GM18505 (cell line): ENCODE results near the gene STK26.

ENCODE experiments used
- ATAC-seq: cut with Tn5 transposase; IDR thresholded peaks from one replicate; pipeline ENCODE4 v1.9.1; 2021; ENCODE audit not compliant: unreplicated experiment
- POLR2A ChIP-seq: IDR thresholded peaks from 4 replicates; pipeline ENCODE4 v1.6.1; 2011; ENCODE audit warnings: borderline replicate concordance; ENCODE audit not compliant: insufficient read depth, insufficient read length; ENCODE audit errors: extremely low read depth

Gene STK26

GRCh38 chrX:132101206-132101605 is 78.1 kb downstream of the STK26 start:
- no peak for TF ChIP-seq POLR2A
- ATAC-seq: no peak

GRCh38 chrX:132101799-132102198 is 78.7 kb downstream of the STK26 start:
- no peak for TF ChIP-seq POLR2A
- ATAC-seq: no peak

- ATAC-seq: no peak
- no peak for TF ChIP-seq POLR2A
Measured at GRCh38 chrX:132107291-132107690, 84.2 kb downstream of the STK26 start.

GRCh38 chrX:132114607-132115006 is 91.5 kb downstream of the STK26 start:
- no peak for TF ChIP-seq POLR2A
- ATAC-seq: no peak

- TF ChIP-seq POLR2A: no peak
- no peak for ATAC-seq
Measured at GRCh38 chrX:132115792-132116191, 92.7 kb downstream of the STK26 start.

- no peak for TF ChIP-seq POLR2A
- no peak for ATAC-seq
Measured at GRCh38 chrX:132118358-132118757, 95.3 kb downstream of the STK26 start.

GRCh38 chrX:132119283-132119682 is 96.2 kb downstream of the STK26 start:
- no peak for TF ChIP-seq POLR2A
- no peak for ATAC-seq

- TF ChIP-seq POLR2A: no peak
Measured at GRCh38 chrX:132119821-132120515, 96.9 kb downstream of the STK26 start.

GRCh38 chrX:132120913-132121312 is 97.8 kb downstream of the STK26 start:
- no peak for ATAC-seq
- no peak for TF ChIP-seq POLR2A

More at GRCh38 chrX:132119821-132120515, 96.9 kb downstream of the STK26 start:
- ATAC-seq: no peak
